ENCODE data around the gene CSH2. TPM values are rescaled to one million over a fixed set of nuclear protein-coding genes. Genes with fewer than 3 reads are reported as not detected.

The CSH2 gene
- total and polyA plus RNA-seq, 9 of the 15 experiments (the other 6 are each of a cell fraction or from before 2014, with no cell fraction given): not detected

DNA sequence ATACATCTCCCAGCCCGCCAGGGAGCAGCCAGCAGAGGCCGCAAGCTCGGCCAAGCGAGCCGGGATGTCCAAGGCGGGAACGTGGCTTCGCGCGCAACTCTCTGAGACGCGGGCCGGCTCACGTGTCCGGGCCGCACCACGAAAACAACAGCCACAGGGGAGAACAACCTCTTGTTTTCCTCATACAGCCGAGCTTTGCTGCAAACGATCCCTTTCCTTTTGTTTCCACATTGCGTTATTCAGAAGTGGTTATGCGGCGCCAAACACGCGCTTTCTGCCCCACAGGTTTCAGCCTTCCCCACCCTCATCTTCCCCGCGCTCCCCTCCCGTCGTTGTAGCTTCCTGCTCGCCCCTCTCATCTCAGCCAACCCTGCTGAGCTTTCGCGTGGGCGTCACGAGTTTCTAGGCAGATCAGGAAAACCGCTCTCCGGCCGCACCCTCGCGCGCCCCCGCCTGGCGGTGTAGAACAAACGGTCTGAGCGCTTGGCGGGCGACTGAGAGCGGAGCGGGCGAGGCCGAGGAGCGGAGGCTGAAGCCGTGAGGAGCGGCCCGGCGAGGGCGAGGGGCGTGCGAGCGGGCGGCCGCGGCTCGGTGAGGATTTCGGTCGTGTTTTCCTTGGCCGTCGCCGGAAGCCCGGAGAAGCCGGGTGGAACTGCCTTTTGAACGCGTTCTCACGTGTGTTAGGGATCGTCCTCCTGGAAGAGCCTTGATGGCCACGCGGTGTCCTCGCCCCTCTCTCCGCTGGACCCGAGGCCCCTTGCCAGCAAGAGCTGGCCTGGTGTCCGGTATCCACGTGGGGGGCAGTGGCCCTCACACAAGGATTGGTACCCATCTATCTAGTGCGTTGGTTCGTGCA is 24.4 kb downstream of the CSH2 start (continued):
- TF ChIP-seq ZNF212 (CRISPR knock-in tag; IDR thresholded peaks at IDR 0.05) (no peak), ZNF589 (CRISPR knock-in tag; IDR thresholded peaks at IDR 0.05; ENCODE audit: low read depth) (peak; percentile 91), SMAD4 (CRISPR knock-in tag; conservative IDR thresholded peaks at IDR 0.05) (peak; percentile 91), CCAR2 (IDR thresholded peaks at IDR 0.05; ENCODE audit: low read depth, low read length) (no peak), BCL6 (CRISPR knock-in tag; IDR thresholded peaks at IDR 0.05) (no peak), MTA1 (IDR thresholded peaks at IDR 0.05; ENCODE audit: borderline replicate concordance) (no peak), EWSR1 (IDR thresholded peaks at IDR 0.05; ENCODE audit: borderline replicate concordance, low read depth, partially characterized antibody) (no peak), GTF2B (IDR thresholded peaks at IDR 0.05; ENCODE audit: extremely low read depth, insufficient read length) (no peak), ZNF511 (CRISPR knock-in tag; IDR thresholded peaks at IDR 0.05) (peak; percentile 99), ARNT (IDR thresholded peaks at IDR 0.05) (peak; percentile 77 to 84; a peak in 2 of 4 replicates), HDAC3 (IDR thresholded peaks at IDR 0.05; ENCODE audit: borderline replicate concordance, partially characterized antibody) (peak; percentile 31), ZZZ3 (IDR thresholded peaks at IDR 0.05) (peak; percentile 76), ZNF696 (CRISPR knock-in tag; conservative IDR thresholded peaks at IDR 0.05) (no peak), PURB (CRISPR knock-in tag; IDR thresholded peaks at IDR 0.05; ENCODE audit: low read depth) (no peak), BMI1 (IDR thresholded peaks at IDR 0.05; ENCODE audit: low read length) (no peak), FOSL1 (tag; conservative IDR thresholded peaks at IDR 0.05) (peak; percentile 48; the same call in 1 of the 2 replicates), RCOR1 (IDR thresholded peaks at IDR 0.05; ENCODE audit: borderline replicate concordance in 1 of 2, low read depth in 2 of 2, low read length in 2 of 2) (peak in 1 of 2 experiments; percentile 56; a peak in 1 of 4 replicates), BACH1 (tag; IDR thresholded peaks at IDR 0.05) (no peak), ZBTB7A (IDR thresholded peaks at IDR 0.05; ENCODE audit: borderline replicate concordance, control insufficient read depth, low read depth, low read length) (no peak), SNAPC5 (CRISPR knock-in tag; IDR thresholded peaks at IDR 0.05) (no peak), HDGF (IDR thresholded peaks at IDR 0.05) (no peak), ZNF408 (CRISPR knock-in tag; IDR thresholded peaks at IDR 0.05; ENCODE audit: low read depth) (no peak), COPS2 (conservative IDR thresholded peaks at IDR 0.05) (no peak), DLX4 (CRISPR knock-in tag; IDR thresholded peaks at IDR 0.05) (no peak)
- TF ChIP-seq, protein P1, sequence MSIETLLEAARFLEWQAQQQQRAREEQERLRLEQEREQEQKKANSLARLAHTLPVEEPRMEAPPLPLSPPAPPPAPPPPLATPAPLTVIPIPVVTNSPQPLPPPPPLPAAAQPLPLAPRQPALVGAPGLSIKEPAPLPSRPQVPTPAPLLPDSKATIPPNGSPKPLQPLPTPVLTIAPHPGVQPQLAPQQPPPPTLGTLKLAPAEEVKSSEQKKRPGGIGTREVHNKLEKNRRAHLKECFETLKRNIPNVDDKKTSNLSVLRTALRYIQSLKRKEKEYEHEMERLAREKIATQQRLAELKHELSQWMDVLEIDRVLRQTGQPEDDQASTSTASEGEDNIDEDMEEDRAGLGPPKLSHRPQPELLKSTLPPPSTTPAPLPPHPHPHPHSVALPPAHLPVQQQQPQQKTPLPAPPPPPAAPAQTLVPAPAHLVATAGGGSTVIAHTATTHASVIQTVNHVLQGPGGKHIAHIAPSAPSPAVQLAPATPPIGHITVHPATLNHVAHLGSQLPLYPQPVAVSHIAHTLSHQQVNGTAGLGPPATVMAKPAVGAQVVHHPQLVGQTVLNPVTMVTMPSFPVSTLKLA (conservative IDR thresholded peaks at IDR 0.05): peak; percentile 91 to 92
- TF ChIP-seq, protein P2, sequence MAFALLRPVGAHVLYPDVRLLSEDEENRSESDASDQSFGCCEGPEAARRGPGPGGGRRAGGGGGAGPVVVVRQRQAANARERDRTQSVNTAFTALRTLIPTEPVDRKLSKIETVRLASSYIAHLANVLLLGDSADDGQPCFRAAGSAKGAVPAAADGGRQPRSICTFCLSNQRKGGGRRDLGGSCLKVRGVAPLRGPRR (CRISPR knock-in tag; IDR thresholded peaks at IDR 0.05): peak; percentile 92

All from K562 (cell line).